ENCODE measurements around the gene PGAM2.

Gene PGAM2

GRCh38 chr7:44065431-44066110 lies at the start of gene PGAM2:
PGAM2 (minus strand) TSS chr7:44065567; CDS start chr7:44065529, 38 bp downstream.
- peak; percentile 50 for DNase-seq

DNA sequence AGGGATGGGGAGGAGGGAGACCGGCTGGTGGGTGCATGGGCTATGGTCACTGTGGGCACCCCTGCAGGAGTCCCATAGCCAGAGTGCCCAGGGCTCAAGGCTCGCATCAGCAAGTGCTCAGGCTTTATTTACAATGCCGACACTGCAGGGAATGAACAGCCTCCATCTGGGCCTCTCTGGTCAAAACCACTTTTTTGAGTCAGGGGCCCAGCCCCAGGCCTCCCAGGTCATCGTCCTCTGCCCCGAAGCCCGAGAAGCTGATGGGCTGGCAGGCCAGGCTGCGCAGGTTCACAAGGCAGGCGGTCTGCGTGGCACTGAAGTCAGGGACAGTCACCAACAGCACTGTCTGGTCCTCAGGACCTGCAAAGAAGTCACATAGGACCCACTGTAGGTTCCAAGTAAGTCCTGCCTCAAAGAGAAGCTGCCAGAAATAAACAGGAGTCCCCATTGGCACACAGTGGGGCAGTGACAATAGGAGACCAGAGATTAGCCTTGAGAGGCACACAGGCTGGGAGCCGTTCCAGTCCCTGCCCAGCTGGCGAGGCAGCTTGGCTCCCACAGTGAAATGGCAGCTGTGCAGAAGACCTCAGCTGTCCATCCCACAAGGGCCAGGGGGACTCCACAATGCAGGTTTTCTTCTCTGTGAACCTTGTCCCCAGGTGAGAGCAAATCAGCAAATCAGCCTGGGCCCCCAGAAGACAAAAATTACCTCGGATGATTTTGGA lies 49.4 kb upstream of the PGAM2 start:
- peak; percentile 83 for DNase-seq

GRCh38 chr7:44113764-44114354 lies 48.5 kb upstream of the PGAM2 start:
- no peak for DNase-seq

DNA sequence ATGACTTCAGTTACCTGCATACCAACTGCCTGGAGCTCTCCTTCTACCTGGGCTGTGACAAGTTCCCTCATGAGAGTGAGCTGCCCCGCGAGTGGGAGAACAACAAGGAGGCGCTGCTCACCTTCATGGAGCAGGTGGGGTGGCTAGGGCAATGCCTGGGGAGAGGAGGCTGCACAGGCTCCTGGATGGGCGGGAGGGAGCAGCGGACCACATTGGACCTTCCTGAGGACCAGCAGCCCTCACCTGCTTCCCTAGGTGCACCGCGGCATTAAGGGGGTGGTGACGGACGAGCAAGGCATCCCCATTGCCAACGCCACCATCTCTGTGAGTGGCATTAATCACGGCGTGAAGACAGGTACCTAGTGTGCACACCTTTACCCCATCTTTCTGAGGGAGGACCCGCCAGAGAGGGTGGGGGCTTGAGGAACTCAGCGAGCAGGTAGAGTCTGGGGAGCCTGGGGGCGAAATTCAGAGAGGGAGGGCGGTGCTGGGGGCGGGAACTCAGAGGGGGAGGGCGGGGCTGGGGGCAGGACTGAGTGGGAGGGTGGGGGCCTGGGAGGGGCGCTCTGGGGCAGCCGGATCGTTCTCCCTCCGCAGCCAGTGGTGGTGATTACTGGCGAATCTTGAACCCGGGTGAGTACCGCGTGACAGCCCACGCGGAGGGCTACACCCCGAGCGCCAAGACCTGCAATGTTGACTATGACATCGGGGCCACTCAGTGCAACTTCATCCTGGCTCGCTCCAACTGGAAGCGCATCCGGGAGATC lies 47.8 kb upstream of the PGAM2 start:
- DNase-seq = no peak

- DNase-seq = no peak
These were observed 47.0 kb upstream of the PGAM2 start for GRCh38 chr7:44112231-44112996.

DNA sequence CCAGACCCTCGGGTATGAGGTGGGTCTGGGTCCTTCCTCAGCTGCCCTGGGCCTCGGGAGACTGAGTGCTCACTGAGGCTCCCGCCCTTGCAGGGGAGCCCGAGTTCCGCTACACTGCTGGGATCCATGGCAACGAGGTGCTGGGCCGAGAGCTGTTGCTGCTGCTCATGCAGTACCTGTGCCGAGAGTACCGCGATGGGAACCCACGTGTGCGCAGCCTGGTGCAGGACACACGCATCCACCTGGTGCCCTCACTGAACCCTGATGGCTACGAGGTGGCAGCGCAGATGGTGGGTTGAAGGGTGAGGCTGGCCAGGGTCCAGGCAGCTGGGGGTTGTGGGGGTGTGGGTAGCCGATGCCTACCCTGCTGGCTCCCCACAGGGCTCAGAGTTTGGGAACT lies 46.4 kb upstream of the PGAM2 start:
- no peak for DNase-seq

DNA sequence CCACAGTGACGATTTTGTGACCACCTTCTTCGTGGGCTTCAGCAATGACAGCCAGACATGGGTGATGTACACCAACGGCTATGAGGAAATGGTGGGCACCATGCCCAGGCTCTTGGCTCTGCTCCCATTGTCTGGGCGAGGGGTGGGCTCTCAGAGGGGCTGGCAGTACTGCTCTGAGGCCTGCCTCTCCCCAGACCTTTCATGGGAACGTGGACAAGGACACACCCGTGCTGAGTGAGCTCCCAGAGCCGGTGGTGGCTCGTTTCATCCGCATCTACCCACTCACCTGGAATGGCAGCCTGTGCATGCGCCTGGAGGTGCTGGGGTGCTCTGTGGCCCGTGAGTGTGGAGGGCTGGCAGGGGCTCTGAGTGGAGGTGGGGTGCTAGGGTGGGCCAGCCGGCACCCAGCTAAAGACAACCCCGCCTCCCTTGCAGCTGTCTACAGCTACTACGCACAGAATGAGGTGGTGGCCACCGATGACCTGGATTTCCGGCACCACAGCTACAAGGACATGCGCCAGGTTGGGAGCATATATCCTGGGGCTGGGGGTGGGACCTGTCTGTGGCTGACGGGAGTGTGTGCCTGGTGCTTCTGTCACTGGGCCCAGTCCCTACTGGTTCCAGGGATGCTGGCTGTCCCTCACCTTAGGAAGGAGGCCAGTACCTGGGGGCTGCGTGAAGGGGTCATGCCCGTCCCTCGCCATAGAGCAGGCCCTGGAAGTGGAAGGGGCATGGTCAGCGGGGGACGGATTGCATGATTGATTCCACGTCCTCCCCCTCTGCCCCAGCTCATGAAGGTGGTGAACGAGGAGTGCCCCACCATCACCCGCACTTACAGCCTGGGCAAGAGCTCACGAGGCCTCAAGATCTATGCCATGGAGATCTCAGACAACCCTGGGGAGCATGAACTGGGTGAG lies 45.6 kb upstream of the PGAM2 start:
- DNase-seq = no peak

- DNase-seq = no peak
These were observed 44.6 kb upstream of the PGAM2 start for GRCh38 chr7:44109991-44110390.

DNA sequence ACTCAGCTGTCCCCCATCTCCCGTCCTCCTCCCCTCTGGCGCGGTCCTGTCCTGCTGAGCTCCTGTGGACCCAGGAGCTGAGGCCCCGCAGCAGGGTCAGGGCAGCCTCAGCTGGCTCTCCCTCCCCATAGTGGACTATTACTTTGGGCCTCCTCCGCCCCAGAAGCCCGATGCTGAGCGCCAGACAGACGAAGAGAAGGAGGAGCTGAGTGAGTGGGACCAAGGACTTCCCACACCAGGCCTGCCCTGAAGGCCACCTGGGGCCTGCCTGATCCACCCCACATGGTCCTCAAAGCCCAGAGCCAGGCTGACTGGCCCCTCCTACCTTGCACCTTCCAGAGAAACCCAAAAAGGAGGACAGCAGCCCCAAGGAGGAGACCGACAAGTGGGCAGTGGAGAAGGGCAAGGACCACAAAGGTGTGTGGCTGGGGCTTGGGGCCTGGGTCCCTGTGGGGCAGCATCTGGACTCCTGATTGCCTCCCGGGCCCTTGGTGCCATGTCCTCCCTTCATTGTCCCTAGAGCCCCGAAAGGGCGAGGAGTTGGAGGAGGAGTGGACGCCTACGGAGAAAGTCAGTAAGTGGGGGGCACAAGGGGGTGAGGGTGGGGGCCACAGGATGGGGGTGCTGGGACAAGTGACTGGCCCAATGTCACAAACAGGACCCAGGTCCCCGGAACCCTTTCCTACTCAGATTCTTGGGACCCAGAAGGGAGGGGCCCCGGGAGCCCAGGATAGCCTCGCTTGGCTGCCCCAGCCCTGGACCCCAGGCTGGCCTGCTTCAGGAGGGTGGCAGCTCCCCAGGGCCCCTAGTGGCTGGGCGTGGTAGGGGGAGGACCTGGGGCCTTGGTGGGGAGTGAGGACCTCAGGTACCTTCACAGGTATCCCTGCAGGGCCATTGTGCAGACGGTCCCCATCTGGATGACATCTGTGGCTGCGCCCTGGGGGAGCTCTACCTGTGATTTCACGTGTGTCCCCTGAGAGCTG lies 43.7 kb upstream of the PGAM2 start:
- no peak for DNase-seq

- no peak for DNase-seq
These were observed 42.8 kb upstream of the PGAM2 start for GRCh38 chr7:44107961-44108767.

- DNase-seq = no peak
These were observed 42.0 kb upstream of the PGAM2 start for GRCh38 chr7:44107116-44107960.

- DNase-seq = no peak
These were observed 41.1 kb upstream of the PGAM2 start for GRCh38 chr7:44106311-44107065.

DNA sequence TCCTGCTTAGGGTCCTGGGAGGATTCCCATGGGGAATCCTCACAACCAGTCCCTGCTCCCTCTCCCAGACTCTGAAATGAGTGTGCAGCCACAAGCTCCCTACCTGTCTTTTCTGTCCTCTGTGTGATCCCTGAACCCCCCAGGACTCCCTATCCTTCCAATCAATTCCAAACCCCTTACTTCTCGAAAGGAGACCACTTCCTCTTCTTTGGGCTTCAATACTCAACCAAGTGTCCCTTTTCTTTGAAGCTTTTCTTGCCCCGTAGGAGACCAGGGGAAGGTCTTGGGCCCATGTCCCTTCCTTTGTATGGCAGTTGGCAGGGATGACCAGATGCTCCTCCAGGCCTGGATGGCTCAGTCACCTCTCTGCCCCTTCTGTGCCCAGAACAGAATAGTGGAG lies 40.5 kb upstream of the PGAM2 start:
- DNase-seq = no peak

DNA sequence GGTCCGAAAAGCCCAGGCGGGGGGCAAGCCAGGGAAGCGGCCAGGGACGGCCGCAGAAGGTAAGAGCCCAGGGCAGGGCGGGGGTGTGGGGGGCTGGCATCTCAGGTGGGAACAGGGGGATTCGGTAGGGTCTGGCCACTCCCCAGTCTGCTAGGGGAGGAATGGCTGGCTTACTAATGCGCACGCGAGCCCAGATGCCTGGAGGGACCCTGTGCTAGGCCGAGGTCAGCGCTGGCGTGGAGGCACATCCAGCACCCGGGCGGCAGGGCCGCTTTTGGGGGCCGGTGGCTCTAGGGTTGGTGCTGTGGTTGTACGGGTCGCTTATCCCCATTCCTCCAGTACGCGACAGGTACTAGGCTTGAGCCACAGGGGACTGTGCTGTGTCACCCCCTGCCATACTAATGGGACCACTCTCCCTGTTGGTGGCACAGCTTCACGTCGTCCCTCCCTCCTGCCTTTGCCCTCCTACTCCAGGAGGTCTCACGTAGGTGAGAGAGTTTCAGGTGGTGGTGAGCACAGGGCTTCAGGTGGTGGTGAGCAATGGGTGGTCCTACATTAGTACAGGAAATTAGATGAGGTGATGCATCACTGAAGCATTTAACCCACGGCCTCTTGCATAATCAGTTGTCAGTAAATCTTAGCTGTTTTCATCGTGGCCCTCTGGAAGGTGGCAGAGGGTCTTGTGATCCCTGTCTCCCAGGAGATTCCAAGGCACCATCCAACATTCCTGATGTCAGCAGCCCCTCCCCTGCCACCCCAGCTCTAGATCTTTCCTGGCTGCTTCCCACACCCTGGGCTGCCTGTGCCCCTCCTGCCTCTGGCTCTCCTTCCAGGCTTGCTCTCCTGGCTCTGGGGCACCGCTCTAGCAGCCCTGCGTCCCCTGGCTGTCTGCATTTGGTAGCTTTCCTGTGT lies 39.7 kb upstream of the PGAM2 start:
- DNase-seq = peak; percentile 62

- no peak for DNase-seq
These were observed 38.8 kb upstream of the PGAM2 start, which contains the start of gene AEBP1 for GRCh38 chr7:44103923-44104859. AEBP1 (plus strand) TSS chr7:44104345; CDS start chr7:44104666, 321 bp downstream.

Data from midbrain (tissue), 1 donor.